T-helper 2 cell treated with Interferon-gamma antibody and Interleukin-4, amounts not matched to agents 100 ng/mL and 5 ng/mL, for 36 hours (primary cell): ENCODE results near the gene PEX11A. TPM values are rescaled to one million over a fixed set of nuclear protein-coding genes. Genes with fewer than 3 reads are reported as not detected.

ENCODE experiments used
- intact Hi-C: fragments of 100-400 bp; cut with micrococcal nuclease; formaldehyde crosslinking; loops from one replicate; pipeline ENCODE4 v1.15.1; 2023
- total RNA-seq: library from RNA; stranded (reverse); gene quantifications from 2 replicates; pipeline ENCODE4 v1.2.3, GENCODE V29; 2022

The PEX11A gene
- total RNA-seq, 1 donor from 2014 or later: 0.93 TPM

DNA sequence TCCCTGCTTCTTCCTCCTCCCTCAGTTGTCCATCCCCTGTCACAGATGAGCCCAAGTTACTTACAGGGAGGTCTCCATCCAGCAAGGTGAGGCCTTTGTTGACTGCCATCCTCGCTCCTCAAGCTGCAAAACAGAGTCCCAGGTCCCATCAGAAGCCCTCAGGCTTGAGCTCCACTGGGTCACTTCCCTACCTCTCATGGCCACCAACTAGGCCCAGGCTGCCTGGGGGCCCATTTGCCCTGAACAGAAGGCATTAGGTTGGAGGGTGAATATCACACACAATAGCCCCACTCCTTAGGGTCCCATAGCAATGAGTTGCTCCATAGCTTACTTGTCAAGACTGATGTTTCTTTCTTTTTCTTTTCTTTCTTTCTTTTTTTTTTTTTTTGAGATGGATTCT lies 13.2 kb downstream of the PEX11A start:
- intact Hi-C loops: no loop called here

DNA sequence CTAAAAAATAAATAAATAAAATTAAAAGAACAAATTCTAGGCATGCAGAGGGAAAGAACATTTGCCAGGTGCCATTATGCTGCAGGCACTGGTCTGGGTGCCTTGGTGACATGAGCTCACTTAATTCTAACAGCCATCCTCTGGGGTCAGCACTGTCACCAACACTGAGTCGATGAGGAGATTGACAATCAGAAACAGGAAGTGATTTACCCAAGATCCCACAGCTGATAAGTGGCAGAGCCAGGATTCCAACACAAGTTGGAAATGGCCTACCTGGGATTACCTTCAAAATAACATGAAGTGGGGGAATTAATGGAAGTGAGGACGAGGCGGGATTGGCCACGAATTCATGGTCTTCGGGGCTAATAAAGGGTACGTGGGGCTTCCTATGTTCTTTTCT lies 14.9 kb downstream of the PEX11A start:
- intact Hi-C loops: no loop called here

- intact Hi-C loops: no loop called here
Measured at GRCh38 chr15:89674526-89674925, 16.0 kb downstream of the PEX11A start.

DNA sequence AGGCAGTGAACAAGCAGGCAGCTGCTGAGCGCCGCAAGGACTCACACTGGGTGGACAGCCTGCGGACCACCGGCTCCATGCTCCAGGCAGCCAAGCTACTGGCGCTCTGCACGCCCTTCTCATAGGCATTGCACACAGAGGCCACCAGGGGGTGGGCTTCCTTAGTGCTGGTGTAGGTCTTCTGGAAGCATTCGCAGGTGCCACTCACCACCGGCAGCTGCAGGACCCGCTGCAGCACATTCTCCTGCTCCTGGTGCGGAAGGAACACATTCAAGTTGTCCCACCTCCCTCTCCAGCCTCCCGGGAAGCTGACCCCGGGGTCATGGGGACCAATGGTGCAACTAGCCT lies 17.4 kb downstream of the PEX11A start:
- intact Hi-C loops: no loop called here

DNA sequence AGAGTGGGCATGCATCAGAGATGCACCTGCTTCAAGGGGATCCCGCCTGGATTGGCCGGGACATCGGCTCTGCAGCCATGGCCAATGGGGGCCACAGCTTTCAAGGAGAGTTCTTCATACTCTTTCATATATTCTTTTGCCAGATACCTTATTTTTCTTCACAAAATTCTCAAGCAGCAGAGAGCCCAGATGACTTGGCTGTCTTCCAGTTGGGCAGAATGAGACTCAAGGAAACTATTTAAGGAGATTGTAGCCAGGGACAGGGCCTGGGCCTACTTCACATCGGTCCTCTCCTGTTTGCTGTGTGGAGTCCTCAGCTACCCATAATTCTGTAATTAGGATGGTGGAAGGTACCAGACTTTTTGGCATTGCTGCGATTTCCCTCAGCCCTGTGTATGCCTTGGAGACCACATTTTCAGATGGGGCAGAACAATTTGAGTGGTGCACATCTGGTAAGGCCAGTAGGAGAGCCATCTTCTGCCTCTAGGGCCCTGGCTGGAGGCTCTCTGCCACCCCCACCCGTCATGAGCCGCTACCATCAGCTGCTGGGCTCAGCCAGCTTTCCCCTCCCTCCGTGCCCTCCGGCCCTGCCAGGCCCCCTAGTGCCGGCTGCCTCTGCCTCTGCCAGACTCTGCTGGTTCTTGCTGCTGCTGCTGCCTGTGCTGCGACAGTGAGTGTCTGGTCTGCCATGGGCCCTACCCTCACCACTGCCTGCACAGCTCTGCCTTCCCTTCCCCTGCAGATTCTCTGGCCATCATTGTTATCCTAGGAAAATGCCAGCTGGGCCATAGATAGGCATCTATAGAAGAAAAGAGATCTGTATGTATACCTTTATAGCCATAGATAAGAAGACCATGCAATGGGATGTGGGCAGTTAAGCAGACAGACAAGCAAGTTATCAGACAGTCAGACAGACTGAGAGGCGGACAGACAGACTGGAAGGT lies 18.1 kb downstream of the PEX11A start:
- intact Hi-C loops: no loop called here

GRCh38 chr15:89671687-89672086 lies 18.9 kb downstream of the PEX11A start:
- intact Hi-C loops: no loop called here

DNA sequence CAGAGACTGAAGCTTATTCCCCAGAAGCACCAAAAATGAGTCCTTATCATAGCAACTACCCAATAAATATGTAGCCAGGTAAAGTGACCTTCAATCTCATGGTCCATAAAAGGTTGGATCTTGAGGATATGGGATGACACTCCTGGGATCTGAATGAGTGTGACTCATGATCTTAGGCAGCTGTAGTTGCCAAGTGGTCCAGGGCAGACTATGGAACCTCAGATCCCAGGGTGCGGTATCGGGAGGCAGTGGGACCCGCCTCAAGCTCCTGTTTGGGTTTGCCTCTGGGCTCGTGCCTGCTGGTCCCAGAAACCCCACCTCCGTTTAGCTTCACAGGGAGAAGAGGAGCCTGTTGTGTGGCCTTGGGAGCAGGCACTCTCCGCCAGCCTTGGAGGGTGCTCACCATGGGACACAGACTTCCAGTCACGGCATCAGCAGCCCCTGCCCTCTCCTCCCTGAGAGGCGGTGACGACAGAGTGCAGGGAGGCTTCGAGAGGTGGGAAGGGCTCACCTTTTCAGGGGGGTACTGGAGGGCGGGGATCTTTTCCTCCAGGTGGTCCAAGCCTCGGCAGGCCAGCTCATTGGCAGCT lies 19.5 kb downstream of the PEX11A start:
- intact Hi-C loops: no loop called here

GRCh38 chr15:89669941-89670340 lies 20.6 kb downstream of the PEX11A start:
- intact Hi-C loops: no loop called here

- intact Hi-C loops: no loop called here
Measured at GRCh38 chr15:89669309-89669865, 21.2 kb downstream of the PEX11A start.

- intact Hi-C loops: no loop called here
Measured at GRCh38 chr15:89668171-89668570, 22.4 kb downstream of the PEX11A start.

DNA sequence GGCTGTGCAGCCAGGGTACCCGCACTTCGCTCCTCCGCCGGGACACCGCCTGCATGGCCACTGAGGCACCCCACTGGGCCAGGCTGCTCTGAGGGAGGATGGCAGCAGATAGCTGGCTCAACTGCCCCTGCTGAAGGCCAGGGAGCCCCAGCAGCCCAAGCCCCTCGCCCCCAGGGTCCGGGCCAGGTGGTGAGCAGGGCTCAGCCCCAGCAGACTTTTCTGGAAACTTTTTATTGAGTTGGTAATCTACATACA lies 22.9 kb downstream of the PEX11A start:
- intact Hi-C loops: no loop called here

DNA sequence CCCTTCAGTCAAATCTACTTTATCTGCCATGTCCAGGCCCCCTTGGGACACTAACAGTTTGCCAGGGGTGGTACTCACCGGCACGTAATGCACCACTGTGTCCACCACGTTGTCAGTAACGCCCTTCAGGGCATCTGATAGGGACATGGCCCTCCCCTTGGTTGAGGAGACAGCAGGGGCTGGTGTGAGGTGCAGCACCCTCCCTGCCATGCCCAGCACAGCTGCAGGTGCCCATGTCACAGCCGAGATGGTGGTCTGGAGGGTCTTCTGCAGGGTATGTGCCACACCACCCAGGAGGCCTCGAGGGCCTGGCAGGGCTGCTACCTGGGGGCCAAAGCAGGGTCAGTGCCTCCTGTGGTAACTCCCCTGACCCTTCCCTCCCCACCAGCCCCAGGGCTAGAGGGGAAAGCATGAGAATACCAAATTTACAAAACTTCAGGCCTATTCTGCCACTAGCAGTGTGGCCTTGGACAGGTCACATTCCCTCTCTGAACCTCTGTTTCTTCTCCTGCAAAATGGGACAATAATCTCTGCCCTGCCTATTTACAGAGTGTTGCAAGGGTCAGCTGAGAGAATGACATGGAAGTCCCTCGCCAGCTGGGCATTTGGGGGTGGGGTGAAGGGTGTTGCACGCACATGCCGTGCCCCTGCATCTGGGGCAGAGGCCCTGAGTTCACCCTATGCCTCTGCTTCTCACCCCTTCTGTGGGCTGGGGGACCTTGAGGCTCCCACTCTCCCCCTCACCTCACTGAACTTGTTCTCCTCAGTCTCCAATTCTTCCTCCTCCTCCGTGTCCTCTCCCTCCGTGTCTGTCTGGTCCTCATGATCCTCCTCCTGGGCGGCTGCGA lies 23.5 kb downstream of the PEX11A start:
- intact Hi-C loops: no loop called here

- intact Hi-C loops: no loop called here
Measured at GRCh38 chr15:89666184-89666857, 24.2 kb downstream of the PEX11A start.

GRCh38 chr15:89665449-89666181 lies 24.9 kb downstream of the PEX11A start:
- intact Hi-C loops: no loop called here

- intact Hi-C loops: no loop called here
Measured at GRCh38 chr15:89664441-89665350, 25.9 kb downstream of the PEX11A start.

- intact Hi-C loops: no loop called here
Measured at GRCh38 chr15:89662893-89663626, 27.5 kb downstream of the PEX11A start.

DNA sequence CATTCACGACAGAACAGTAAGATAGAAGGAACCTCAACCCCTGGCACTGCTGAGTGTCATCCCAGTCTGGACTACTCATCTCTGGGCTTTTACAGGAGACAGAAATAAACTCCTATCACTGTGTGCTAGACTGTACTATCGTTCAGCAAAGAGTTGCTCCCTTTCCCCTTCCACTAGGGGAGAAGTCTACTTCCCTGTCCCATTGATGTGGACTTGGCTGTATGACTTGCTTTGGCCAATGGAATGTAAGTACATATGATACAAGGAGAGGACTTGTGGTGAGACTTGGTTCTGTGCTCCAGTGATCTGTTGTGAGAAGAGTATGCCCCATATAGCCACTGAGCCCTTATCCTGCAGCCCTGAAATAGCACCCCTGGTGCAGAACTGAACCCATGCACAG lies 30.0 kb downstream of the PEX11A start:
- intact Hi-C loops: no loop called here

DNA sequence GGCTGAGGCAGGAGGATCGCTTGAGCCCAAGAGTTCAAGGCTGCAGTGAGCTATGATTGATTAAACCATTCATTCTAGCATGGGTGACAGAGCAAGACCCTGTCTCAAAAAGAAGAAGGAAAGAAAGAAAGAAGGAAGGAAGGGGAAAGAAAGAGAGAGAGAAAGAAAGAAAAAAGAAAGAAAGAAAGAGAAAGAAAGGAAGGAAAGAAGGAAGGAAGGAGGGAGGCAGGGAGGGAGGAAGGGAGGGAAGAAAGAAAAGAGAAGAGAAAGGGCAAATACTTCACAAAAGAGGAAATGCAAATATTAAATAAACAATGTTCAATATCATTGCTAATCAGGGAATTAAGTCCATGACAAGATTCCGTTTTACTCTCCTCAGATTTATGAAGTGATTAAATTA lies 31.3 kb downstream of the PEX11A start:
- intact Hi-C loops: no loop called here

DNA sequence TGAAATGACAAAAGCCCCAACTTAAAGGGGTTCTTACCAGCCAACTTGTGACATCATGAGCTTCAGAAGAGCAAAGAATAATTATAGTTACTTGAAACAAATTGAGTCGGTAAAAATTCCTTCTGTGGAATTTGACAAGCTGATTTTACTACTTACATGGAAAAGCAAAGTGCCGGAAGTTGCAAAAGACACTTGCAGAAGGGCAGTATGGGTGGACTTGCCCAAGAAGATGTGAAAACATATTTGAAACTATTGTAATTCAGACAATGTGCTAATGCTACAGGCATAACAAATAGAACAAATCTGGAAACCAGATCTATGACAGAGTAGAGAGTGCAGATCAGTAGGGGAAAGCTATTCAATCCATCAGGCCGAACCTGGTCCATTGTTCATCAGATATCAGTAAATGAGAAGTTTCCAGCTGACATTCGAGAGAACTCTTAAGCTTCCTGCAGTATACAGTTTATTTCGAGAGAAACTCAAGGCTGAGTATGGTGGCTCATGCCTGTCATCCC lies 32.8 kb downstream of the PEX11A start:
- intact Hi-C loops: no loop called here
